Hypothalamus (tissue), 51 donors: ENCODE results near the gene SSC5D.

Source experiments
- DNase-seq, 51 donors: peaks; one replicate each; lab custom pipeline; 2025; lab: John Stamatoyannopoulos, UW

Gene SSC5D

DNA sequence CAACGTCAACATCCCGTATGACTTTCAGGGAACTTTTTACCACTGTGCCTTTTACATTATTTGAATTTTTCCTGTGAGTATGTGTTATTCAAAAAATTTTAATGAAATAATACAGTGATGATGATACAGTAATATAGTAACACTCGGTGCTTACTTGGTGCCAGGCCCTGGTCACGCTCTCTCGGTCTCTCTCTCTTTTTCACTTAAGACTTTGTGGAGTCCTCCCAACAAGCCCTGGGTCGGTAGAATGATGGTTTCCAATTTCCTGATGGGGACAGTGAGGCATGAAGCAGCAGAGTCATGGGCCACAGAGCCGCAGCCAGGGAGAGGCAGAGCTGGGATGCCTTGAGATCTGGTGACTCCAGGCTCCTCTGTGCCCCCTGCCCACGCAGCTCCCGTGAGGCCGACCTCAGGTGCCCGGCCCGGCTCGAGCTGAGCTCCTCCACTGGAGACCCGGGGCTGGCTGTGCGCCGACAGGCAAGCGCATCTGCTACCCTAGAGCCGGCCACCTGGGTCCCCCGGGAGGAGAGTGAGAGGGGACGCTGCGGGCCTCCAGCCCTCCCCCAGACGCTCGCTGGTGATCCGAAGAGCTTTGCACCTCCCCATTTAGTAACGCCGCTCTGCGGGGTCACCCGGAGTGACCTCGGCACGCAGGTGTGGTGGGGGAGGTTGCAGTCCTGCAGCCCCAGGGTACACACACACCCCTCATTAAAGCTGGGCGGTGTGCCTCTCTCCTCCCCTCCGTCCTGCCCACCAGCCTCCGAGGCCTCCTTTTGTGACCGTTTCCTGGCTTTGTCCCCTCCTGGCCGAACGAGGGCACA is 61.5 kb downstream of the SSC5D start:
- no peak for DNase-seq

GRCh38 chr19:55550321-55550650 is 62.0 kb downstream of the SSC5D start:
- no peak for DNase-seq

GRCh38 chr19:55552206-55552605 is 64.0 kb downstream of the SSC5D start:
- DNase-seq = no peak

- no peak for DNase-seq
These were observed 64.4 kb downstream of the SSC5D start for GRCh38 chr19:55552620-55553019.

- DNase-seq = no peak
These were observed 65.3 kb downstream of the SSC5D start for GRCh38 chr19:55553217-55554182.

DNA sequence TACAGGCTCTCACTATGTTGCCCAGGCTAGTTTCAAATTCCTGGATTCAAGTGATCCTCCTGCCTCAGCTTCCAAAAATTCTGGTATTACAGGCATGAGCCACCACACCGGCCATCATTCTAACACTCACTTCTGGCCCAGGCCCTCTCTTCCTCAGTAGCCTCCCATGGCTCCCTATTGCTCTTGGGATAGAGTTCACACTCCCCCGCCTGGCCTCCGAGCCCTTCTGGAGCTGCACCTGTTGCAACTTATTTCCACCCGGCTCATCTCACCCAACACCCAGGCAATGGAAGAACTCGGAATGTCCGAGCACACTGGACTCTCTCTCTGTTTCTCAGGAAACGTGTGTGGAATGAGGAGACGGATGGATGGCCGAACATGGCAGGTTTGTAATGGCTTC is 66.1 kb downstream of the SSC5D start:
- no peak for DNase-seq

DNA sequence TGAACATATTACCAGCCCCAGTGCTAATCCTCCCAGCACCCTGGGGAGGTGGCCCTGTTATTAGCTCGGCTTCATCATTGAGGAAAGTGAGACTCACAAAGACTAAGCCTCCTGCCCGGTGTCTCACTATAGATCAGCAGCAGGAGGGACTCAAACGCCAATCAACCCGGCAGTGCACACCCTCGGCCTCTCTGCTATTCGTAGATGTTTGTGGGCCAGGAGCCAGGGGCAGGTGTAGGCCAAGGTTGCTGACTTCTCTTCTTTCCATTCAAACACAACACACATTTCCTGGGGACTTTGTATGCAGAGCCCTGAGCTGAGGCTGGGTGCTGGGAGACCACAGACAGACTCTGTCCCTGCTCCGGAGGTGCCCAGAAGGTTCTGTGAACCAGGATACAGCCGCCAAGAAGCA is 66.5 kb downstream of the SSC5D start:
- no peak for DNase-seq

DNA sequence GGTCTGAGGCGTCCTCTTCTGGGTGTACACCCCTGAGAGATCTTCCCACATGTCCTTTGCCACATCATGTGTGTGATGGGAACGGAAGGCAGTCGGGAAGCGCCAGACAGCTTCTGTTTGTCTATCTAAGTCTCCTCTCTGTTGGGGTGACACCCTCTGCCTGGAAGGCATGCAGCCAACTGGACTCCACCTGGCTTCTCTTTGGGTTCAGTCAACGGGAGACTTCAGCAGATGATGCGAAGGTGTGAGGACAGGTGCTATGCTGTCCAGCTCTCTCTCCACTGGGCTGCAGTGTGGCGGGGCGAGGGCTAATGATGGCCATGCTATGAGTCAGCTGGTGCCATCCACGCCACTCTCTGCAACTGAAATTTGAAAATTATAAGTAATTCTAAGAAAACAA is 71.4 kb downstream of the SSC5D start:
- no peak for DNase-seq

GRCh38 chr19:55563261-55563690 is 75.0 kb downstream of the SSC5D start:
- DNase-seq = peak in 2 of 51 donors; percentile 7 to 10

DNA sequence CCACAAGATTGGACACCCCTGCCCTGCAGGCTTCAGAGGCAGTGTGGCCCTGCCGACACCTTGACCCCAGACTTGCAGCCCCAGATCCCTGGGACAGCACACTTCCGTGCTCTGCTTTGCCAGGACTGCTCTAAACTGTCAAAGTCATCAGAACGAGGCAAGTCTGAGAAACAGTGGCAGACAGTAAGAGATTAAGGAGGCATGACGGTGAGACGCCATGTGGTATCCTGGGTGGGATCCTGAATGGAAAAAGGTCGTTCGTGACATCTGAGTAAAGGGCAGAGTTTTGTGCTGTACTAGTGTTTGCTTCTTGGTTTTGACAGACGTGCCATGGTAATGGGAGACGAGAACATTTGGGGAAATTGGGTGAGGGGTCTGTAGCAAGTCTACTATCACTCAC is 78.6 kb downstream of the SSC5D start:
- no peak for DNase-seq

DNA sequence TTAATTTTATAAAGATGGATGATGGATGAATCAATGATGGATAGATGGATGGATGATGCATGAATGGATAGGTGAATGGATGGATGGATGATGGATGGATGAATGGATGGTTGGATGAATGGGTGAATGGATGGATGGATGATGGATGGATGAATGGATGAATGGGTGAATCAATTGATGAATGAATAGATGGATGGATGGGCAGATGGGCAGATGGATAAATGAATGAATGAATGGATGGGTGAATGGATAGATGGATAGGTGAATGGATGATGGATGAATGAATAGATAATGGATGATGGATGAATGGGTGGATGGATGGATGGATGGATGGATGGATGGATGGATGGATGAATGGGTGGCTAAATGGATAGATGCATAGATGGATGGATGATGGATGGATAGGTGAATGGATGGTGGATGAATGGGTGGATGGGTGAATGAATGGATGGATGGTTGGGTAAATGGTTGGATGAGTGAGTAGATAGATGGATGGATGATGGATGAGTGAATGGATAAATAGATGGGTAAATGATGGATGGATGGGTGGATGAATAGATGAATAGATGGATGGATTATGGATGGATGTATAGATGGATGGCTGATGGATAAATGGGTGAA is 79.6 kb downstream of the SSC5D start:
- DNase-seq = no peak
